ENCODE results near the gene BMP6. TPM values are rescaled to one million over a fixed set of nuclear protein-coding genes. Genes with fewer than 3 reads are reported as not detected.

The BMP6 gene
- total RNA-seq, 1 experiment from 2014 or later: 1.9 TPM

- POLR2A ChIA-PET (ENCODE audit: low non-redundant PET): no interaction called here
- Histone ChIP-seq H3K27ac (ENCODE audit: low read depth, low read length, poor library complexity, severe bottlenecking) (no peak overlapping the region), H3K9me3 (ENCODE audit: low read depth, low read length, poor library complexity, severe bottlenecking) (no peaks in the 10 kb centered on the region), H3K4me1 (ENCODE audit: insufficient read depth, low read length, poor library complexity, severe bottlenecking) (no peaks in the 10 kb centered on the region), H3K4me3 (ENCODE audit: low read depth, low read length, poor library complexity, severe bottlenecking) (no peak overlapping the region), H3K36me3 (ENCODE audit: insufficient read depth, low read length, poor library complexity, severe bottlenecking) (no peaks in the 10 kb centered on the region), H3K27me3 (replicated peaks; ENCODE audit: insufficient read depth, low read depth, low read length, poor library complexity) (no peaks in the 10 kb centered on the region)
- DNase-seq (ENCODE audit: low spot score): no peak
- TF ChIP-seq CTCF (conservative IDR thresholded peaks at IDR 0.05; ENCODE audit: low read depth, low read length): no peak
- TF ChIP-seq EZH2 (IDR thresholded peaks at IDR 0.05; ENCODE audit: borderline replicate concordance, low read depth, low read length, poor library complexity, severe bottlenecking): no peak
- intact Hi-C loops (cut with micrococcal nuclease; ENCODE audit: unreplicated experiment): no loop called here
- BruUV-seq (replicated peaks): no TSS peak
- CTCF ChIA-PET: no interaction called here
These were observed 29.8 kb upstream of the BMP6 start for GRCh38 chr6:7696061-7696460.

GRCh38 chr6:7697432-7697819 lies 28.5 kb upstream of the BMP6 start:
- H3K27ac ChIP-seq (ENCODE audit: low read depth, low read length, poor library complexity, severe bottlenecking): no peak overlapping the region
- H3K36me3 ChIP-seq (ENCODE audit: insufficient read depth, low read length, poor library complexity, severe bottlenecking): no peaks in the 10 kb centered on the region
- intact Hi-C loops (cut with micrococcal nuclease; ENCODE audit: unreplicated experiment): no loop called here
- no peak overlapping the region for H3K4me3 ChIP-seq (ENCODE audit: low read depth, low read length, poor library complexity, severe bottlenecking)
- CTCF ChIA-PET: no interaction called here
- no peak for TF ChIP-seq CTCF (conservative IDR thresholded peaks at IDR 0.05; ENCODE audit: low read depth, low read length)
- TF ChIP-seq EZH2 (IDR thresholded peaks at IDR 0.05; ENCODE audit: borderline replicate concordance, low read depth, low read length, poor library complexity, severe bottlenecking): no peak
- DNase-seq (ENCODE audit: low spot score): no peak
- no peaks in the 10 kb centered on the region for H3K27me3 ChIP-seq (replicated peaks; ENCODE audit: insufficient read depth, low read depth, low read length, poor library complexity)
- H3K4me1 ChIP-seq (ENCODE audit: insufficient read depth, low read length, poor library complexity, severe bottlenecking): no peaks in the 10 kb centered on the region
- BruUV-seq (replicated peaks): no TSS peak
- H3K9me3 ChIP-seq (ENCODE audit: low read depth, low read length, poor library complexity, severe bottlenecking): no peaks in the 10 kb centered on the region
- POLR2A ChIA-PET (ENCODE audit: low non-redundant PET): no interaction called here

- Histone ChIP-seq H3K4me1 (ENCODE audit: insufficient read depth, low read length, poor library complexity, severe bottlenecking) (no peaks in the 10 kb centered on the region), H3K4me3 (ENCODE audit: low read depth, low read length, poor library complexity, severe bottlenecking) (no peak overlapping the region), H3K27ac (ENCODE audit: low read depth, low read length, poor library complexity, severe bottlenecking) (no peak overlapping the region), H3K9me3 (ENCODE audit: low read depth, low read length, poor library complexity, severe bottlenecking) (no peaks in the 10 kb centered on the region), H3K36me3 (ENCODE audit: insufficient read depth, low read length, poor library complexity, severe bottlenecking) (no peaks in the 10 kb centered on the region), H3K27me3 (replicated peaks; ENCODE audit: insufficient read depth, low read depth, low read length, poor library complexity) (peaks cover 3% of the 10 kb centered on the region)
- intact Hi-C loops (cut with micrococcal nuclease; ENCODE audit: unreplicated experiment): no loop called here
- POLR2A ChIA-PET (ENCODE audit: low non-redundant PET): no interaction called here
- no peak for TF ChIP-seq CTCF (conservative IDR thresholded peaks at IDR 0.05; ENCODE audit: low read depth, low read length)
- no TSS peak for BruUV-seq (replicated peaks)
- CTCF ChIA-PET: no interaction called here
- DNase-seq (ENCODE audit: low spot score): no peak
These were observed 27.9 kb upstream of the BMP6 start for GRCh38 chr6:7697820-7698623.
